Measurements from ENCODE around the gene HIC1. TPM values are rescaled to one million over a fixed set of nuclear protein-coding genes. Genes with fewer than 3 reads are reported as not detected.

The HIC1 gene
- total RNA-seq, 2 experiments from 2014 or later, result 0.19 to 0.32 TPM

GRCh38 chr17:2017274-2017941 is 37.5 kb upstream of the HIC1 start:
- Histone ChIP-seq H3K4me2 (ENCODE audit: low read length) (peak overlapping the region; percentile 13; the same call in 1 of the 2 replicates), H3K4me1 (ENCODE audit: insufficient read depth, low read length, poor library complexity, severe bottlenecking) (peaks cover 5% of the 10 kb centered on the region), H3K36me3 (ENCODE audit: insufficient read depth, low read length) (no peaks in the 10 kb centered on the region), H3K27ac (ENCODE audit: low read depth, low read length, poor library complexity, severe bottlenecking) (no peak overlapping the region), H2AFZ (ENCODE audit: low read length) (no peak overlapping the region), H3K9me2 (ENCODE audit: insufficient read depth, low read length) (no peaks in the 10 kb centered on the region), H3K4me3 (ENCODE audit: low read depth, low read length, poor library complexity, severe bottlenecking) (no peak overlapping the region), H4K20me1 (ENCODE audit: insufficient read depth, low read length) (no peaks in the 10 kb centered on the region), H3K9me3 (ENCODE audit: low read length) (no peaks in the 10 kb centered on the region), H3K79me2 (ENCODE audit: insufficient read depth, low read depth, low read length) (no peaks in the 10 kb centered on the region)
- CTCF ChIA-PET (ENCODE audit: unreplicated experiment), result no interaction called here
- DNase-seq (ENCODE audit: low spot score), result peak; percentile 45
- no peak for TF ChIP-seq EZH2phosphoT487 (IDR thresholded peaks at IDR 0.05; ENCODE audit: borderline replicate concordance, low read depth, low read length)
- TF ChIP-seq CTCF (conservative IDR thresholded peaks at IDR 0.05; ENCODE audit: low read length), result no peak
- intact Hi-C loops (cut with micrococcal nuclease; ENCODE audit: unreplicated experiment), result no loop called here
- POLR2A ChIA-PET, result interaction anchor here (0.6 kb wide), 1 partner anchor 285 kb away, joined by 3 read pairs; no protein-coding TSS in a partner anchor
- BruUV-seq (replicated peaks), result no TSS peak

GRCh38 chr17:2018716-2019510 is 36.0 kb upstream of the HIC1 start:
- peaks cover 5% of the 10 kb centered on the region for H3K4me1 ChIP-seq (ENCODE audit: insufficient read depth, low read length, poor library complexity, severe bottlenecking)
- intact Hi-C loops (cut with micrococcal nuclease; ENCODE audit: unreplicated experiment), result no loop called here
- ChIA-PET POLR2A (no interaction called here), CTCF (ENCODE audit: unreplicated experiment) (no interaction called here)
- no TSS peak for BruUV-seq (replicated peaks)
- TF ChIP-seq EZH2phosphoT487 (IDR thresholded peaks at IDR 0.05; ENCODE audit: borderline replicate concordance, low read depth, low read length) (no peak), CTCF (conservative IDR thresholded peaks at IDR 0.05; ENCODE audit: low read length) (no peak)
- no peak overlapping the region for H2AFZ ChIP-seq (ENCODE audit: low read length)
- no peaks in the 10 kb centered on the region for H3K79me2 ChIP-seq (ENCODE audit: insufficient read depth, low read depth, low read length)
- no peaks in the 10 kb centered on the region for H4K20me1 ChIP-seq (ENCODE audit: insufficient read depth, low read length)
- H3K36me3 ChIP-seq (ENCODE audit: insufficient read depth, low read length), result no peaks in the 10 kb centered on the region
- H3K27ac ChIP-seq (ENCODE audit: low read depth, low read length, poor library complexity, severe bottlenecking), result no peak overlapping the region
- H3K4me2 ChIP-seq (ENCODE audit: low read length), result no peak overlapping the region
- no peak overlapping the region for H3K4me3 ChIP-seq (ENCODE audit: low read depth, low read length, poor library complexity, severe bottlenecking)
- no peak for DNase-seq (ENCODE audit: low spot score)
- H3K9me2 ChIP-seq (ENCODE audit: insufficient read depth, low read length), result no peaks in the 10 kb centered on the region
- H3K9me3 ChIP-seq (ENCODE audit: low read length), result no peaks in the 10 kb centered on the region

GRCh38 chr17:2019723-2020122 is 35.2 kb upstream of the HIC1 start:
- no peak overlapping the region for H2AFZ ChIP-seq (ENCODE audit: low read length)
- H3K4me3 ChIP-seq (ENCODE audit: low read depth, low read length, poor library complexity, severe bottlenecking), result no peak overlapping the region
- no peak overlapping the region for H3K27ac ChIP-seq (ENCODE audit: low read depth, low read length, poor library complexity, severe bottlenecking)
- no peaks in the 10 kb centered on the region for H4K20me1 ChIP-seq (ENCODE audit: insufficient read depth, low read length)
- ChIA-PET CTCF (ENCODE audit: unreplicated experiment) (no interaction called here), POLR2A (interaction anchor here (0.5 kb wide), 1 partner anchor 259 kb away, joined by 3 read pairs; no protein-coding TSS in a partner anchor)
- no peaks in the 10 kb centered on the region for H3K79me2 ChIP-seq (ENCODE audit: insufficient read depth, low read depth, low read length)
- no peaks in the 10 kb centered on the region for H3K36me3 ChIP-seq (ENCODE audit: insufficient read depth, low read length)
- H3K4me1 ChIP-seq (ENCODE audit: insufficient read depth, low read length, poor library complexity, severe bottlenecking), result peaks cover 5% of the 10 kb centered on the region
- no TSS peak for BruUV-seq (replicated peaks)
- H3K9me2 ChIP-seq (ENCODE audit: insufficient read depth, low read length), result no peaks in the 10 kb centered on the region
- TF ChIP-seq EZH2phosphoT487 (IDR thresholded peaks at IDR 0.05; ENCODE audit: borderline replicate concordance, low read depth, low read length) (no peak), CTCF (conservative IDR thresholded peaks at IDR 0.05; ENCODE audit: low read length) (no peak)
- DNase-seq (ENCODE audit: low spot score), result no peak
- no peak overlapping the region for H3K4me2 ChIP-seq (ENCODE audit: low read length)
- intact Hi-C loops (cut with micrococcal nuclease; ENCODE audit: unreplicated experiment), result no loop called here
- no peaks in the 10 kb centered on the region for H3K9me3 ChIP-seq (ENCODE audit: low read length)

Measured in OCI-LY7 (cell line).